NCI-H2196 treated with DMSO at 0.1 percent for 48 hours (cell line): ENCODE measurements around the gene TSPAN15.
"Not testable (repeated sequence)": the region's sequence is repeated elsewhere in the genome, so short reads cannot be mapped to it uniquely, and the experiment has no call there.

Experiments used
- DNase-seq: peaks from one replicate; lab custom pipeline; 2025; ENCODE audit not compliant: unreplicated experiment; lab: John Stamatoyannopoulos, UW

TSPAN15 gene

GRCh38 chr10:69483963-69484362, 32.7 kb downstream of the TSPAN15 start:
- no peak for DNase-seq

- DNase-seq, result no peak
Measured at GRCh38 chr10:69484736-69485135, 33.5 kb downstream of the TSPAN15 start.

- no peak for DNase-seq
Measured at GRCh38 chr10:69486922-69487730, 35.9 kb downstream of the TSPAN15 start.

- not testable (repeated sequence) for DNase-seq
Measured at GRCh38 chr10:69488149-69488844, 37.0 kb downstream of the TSPAN15 start.

GRCh38 chr10:69488856-69489255, 37.6 kb downstream of the TSPAN15 start:
- DNase-seq, result not testable (repeated sequence)

GRCh38 chr10:69489506-69490090, 38.3 kb downstream of the TSPAN15 start:
- DNase-seq, result no peak

- DNase-seq, result no peak
Measured at GRCh38 chr10:69490876-69491275, 39.6 kb downstream of the TSPAN15 start.

GRCh38 chr10:69491611-69492010, 40.3 kb downstream of the TSPAN15 start:
- no peak for DNase-seq

- DNase-seq, result no peak
Measured at GRCh38 chr10:69492091-69492745, 41.0 kb downstream of the TSPAN15 start.

GRCh38 chr10:69492746-69493462, 41.6 kb downstream of the TSPAN15 start:
- no peak for DNase-seq

GRCh38 chr10:69494626-69495558, 43.6 kb downstream of the TSPAN15 start:
- no peak for DNase-seq

GRCh38 chr10:69495666-69496065, 44.4 kb downstream of the TSPAN15 start:
- DNase-seq, result no peak

GRCh38 chr10:69496352-69497230, 45.3 kb downstream of the TSPAN15 start:
- no peak for DNase-seq

- no peak for DNase-seq
Measured at GRCh38 chr10:69497231-69497561, 45.9 kb downstream of the TSPAN15 start.

- DNase-seq, result no peak
Measured at GRCh38 chr10:69497611-69498390, 46.5 kb downstream of the TSPAN15 start.

GRCh38 chr10:69498711-69499471, 47.6 kb downstream of the TSPAN15 start:
- DNase-seq, result no peak
